ENCODE measurements around the gene CDC25C.

The CDC25C gene

DNA sequence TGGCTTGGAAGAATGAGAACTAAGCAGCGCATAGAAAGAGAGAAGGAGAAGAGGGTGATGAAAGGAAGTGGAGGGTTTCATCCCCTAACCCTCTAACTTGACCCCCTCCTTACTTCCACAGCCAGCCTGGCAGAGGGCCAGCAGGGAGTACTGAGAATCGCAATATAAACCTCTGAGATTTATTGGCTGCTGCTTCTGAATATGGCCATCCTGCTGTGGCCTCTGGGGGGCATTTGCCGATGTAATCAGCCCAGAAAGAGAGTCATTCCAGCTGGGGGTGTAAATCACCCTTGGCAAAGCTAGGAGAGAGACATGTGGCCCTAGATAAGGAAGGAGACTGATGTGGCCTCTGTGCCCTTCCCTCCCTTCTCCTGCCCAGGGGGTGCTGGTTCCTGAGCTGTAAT, 56.2 kb downstream of the CDC25C start:
- Histone ChIP-seq H3K4me2 (ENCODE audit: low read depth, low read length) (no peak overlapping the region), H4K20me1 (ENCODE audit: insufficient read depth, low read length) (no peaks in the 10 kb centered on the region), H3K4me3 (ENCODE audit: low read length) (no peak overlapping the region), H2AFZ (ENCODE audit: low read length) (no peak overlapping the region), H3F3A (ENCODE audit: insufficient read depth, low read length) (no peaks in the 10 kb centered on the region), H3K9me3 (replicated peaks; ENCODE audit: insufficient read depth, low read length) (no peaks in the 10 kb centered on the region), H3K79me2 (ENCODE audit: low read length) (no peaks in the 10 kb centered on the region), H3K4me1 (ENCODE audit: low read length) (no peaks in the 10 kb centered on the region), H3K9me2 (replicated peaks; ENCODE audit: insufficient read depth, low read length) (no peaks in the 10 kb centered on the region), H3K27me3 (replicated peaks; ENCODE audit: insufficient read depth, low read length) (no peaks in the 10 kb centered on the region; the same call in 1 of the 2 replicates), H3K9ac (ENCODE audit: low read length) (no peak overlapping the region), H3K27ac (ENCODE audit: low read length) (no peak overlapping the region), H3K36me3 (replicated peaks; ENCODE audit: insufficient read depth, low read length) (no peaks in the 10 kb centered on the region)
- no peak for DNase-seq
- no peak for TF ChIP-seq EZH2 (optimal IDR thresholded peaks at IDR 0.05; ENCODE audit: low read depth, low read length)
- no peak for TF ChIP-seq EZH2phosphoT487 (IDR thresholded peaks at IDR 0.05; ENCODE audit: low read length)
- TF ChIP-seq, protein P1, sequence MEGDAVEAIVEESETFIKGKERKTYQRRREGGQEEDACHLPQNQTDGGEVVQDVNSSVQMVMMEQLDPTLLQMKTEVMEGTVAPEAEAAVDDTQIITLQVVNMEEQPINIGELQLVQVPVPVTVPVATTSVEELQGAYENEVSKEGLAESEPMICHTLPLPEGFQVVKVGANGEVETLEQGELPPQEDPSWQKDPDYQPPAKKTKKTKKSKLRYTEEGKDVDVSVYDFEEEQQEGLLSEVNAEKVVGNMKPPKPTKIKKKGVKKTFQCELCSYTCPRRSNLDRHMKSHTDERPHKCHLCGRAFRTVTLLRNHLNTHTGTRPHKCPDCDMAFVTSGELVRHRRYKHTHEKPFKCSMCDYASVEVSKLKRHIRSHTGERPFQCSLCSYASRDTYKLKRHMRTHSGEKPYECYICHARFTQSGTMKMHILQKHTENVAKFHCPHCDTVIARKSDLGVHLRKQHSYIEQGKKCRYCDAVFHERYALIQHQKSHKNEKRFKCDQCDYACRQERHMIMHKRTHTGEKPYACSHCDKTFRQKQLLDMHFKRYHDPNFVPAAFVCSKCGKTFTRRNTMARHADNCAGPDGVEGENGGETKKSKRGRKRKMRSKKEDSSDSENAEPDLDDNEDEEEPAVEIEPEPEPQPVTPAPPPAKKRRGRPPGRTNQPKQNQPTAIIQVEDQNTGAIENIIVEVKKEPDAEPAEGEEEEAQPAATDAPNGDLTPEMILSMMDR (IDR thresholded peaks at IDR 0.05; ENCODE audit: low read length) = no peak

- Histone ChIP-seq H2AFZ (ENCODE audit: low read length) (no peak within 1 kb of the TSS), H3K9me2 (replicated peaks; ENCODE audit: insufficient read depth, low read length) (no peaks in the 10 kb centered on the region), H3K36me3 (replicated peaks; ENCODE audit: insufficient read depth, low read length) (no peaks in the 10 kb centered on the region), H3K9me3 (replicated peaks; ENCODE audit: insufficient read depth, low read length) (no peaks in the 10 kb centered on the region), H3K79me2 (ENCODE audit: low read length) (no peaks in the 10 kb centered on the region), H3K4me1 (ENCODE audit: low read length) (no peaks in the 10 kb centered on the region), H3K9ac (ENCODE audit: low read length) (no peak within 1 kb of the TSS), H3F3A (ENCODE audit: insufficient read depth, low read length) (no peaks in the 10 kb centered on the region), H4K20me1 (ENCODE audit: insufficient read depth, low read length) (no peaks in the 10 kb centered on the region), H3K27me3 (replicated peaks; ENCODE audit: insufficient read depth, low read length) (no peaks in the 10 kb centered on the region; the same call in 1 of the 2 replicates), H3K4me3 (ENCODE audit: low read length) (peak within 1 kb of the TSS; percentile 23; the same call in 1 of the 2 replicates), H3K27ac (ENCODE audit: low read length) (no peak within 1 kb of the TSS), H3K4me2 (ENCODE audit: low read depth, low read length) (peak within 1 kb of the TSS; percentile 24; the same call in 1 of the 2 replicates)
- DNase-seq = no peak
- TF ChIP-seq EZH2 (optimal IDR thresholded peaks at IDR 0.05; ENCODE audit: low read depth, low read length) (no peak), EZH2phosphoT487 (IDR thresholded peaks at IDR 0.05; ENCODE audit: low read length) (no peak)
- TF ChIP-seq, protein P1 (IDR thresholded peaks at IDR 0.05; ENCODE audit: low read length) = no peak
Measured at GRCh38 chr5:138274189-138274853, 57.3 kb downstream of the CDC25C start, which contains the start of gene GFRA3. GFRA3 (minus strand) TSS chr5:138274621; CDS start chr5:138274424, 197 bp downstream.

DNA sequence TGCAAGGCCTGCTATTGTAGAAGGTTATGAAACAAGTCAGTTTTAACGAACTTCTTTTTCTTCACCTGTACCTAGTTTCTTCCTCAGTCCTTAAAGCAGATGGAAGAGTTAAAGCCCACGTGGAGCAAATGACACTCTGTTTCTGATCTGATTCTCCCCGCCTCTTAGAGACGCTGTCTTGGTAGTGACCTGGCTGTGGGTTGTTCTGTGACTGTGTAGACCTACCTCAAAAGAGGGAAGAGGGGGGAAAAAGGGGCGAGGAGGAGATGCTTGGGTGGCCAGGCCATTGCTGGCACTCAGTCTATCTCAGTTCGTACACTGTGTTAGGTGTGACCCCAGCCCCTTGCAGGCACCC, 57.8 kb downstream of the CDC25C start:
- no peaks in the 10 kb centered on the region for H3K79me2 ChIP-seq (ENCODE audit: low read length)
- no peaks in the 10 kb centered on the region for H3F3A ChIP-seq (ENCODE audit: insufficient read depth, low read length)
- no peaks in the 10 kb centered on the region for H4K20me1 ChIP-seq (ENCODE audit: insufficient read depth, low read length)
- H3K9me3 ChIP-seq (replicated peaks; ENCODE audit: insufficient read depth, low read length) = no peaks in the 10 kb centered on the region
- H3K4me3 ChIP-seq (ENCODE audit: low read length) = no peak overlapping the region; the same call in 1 of the 2 replicates
- TF ChIP-seq EZH2 (optimal IDR thresholded peaks at IDR 0.05; ENCODE audit: low read depth, low read length) (no peak), EZH2phosphoT487 (IDR thresholded peaks at IDR 0.05; ENCODE audit: low read length) (no peak)
- TF ChIP-seq, protein P1 (IDR thresholded peaks at IDR 0.05; ENCODE audit: low read length) = no peak
- H3K4me1 ChIP-seq (ENCODE audit: low read length) = no peaks in the 10 kb centered on the region
- no peaks in the 10 kb centered on the region; the same call in 1 of the 2 replicates for H3K27me3 ChIP-seq (replicated peaks; ENCODE audit: insufficient read depth, low read length)
- DNase-seq = no peak
- no peak overlapping the region for H2AFZ ChIP-seq (ENCODE audit: low read length)
- H3K9me2 ChIP-seq (replicated peaks; ENCODE audit: insufficient read depth, low read length) = no peaks in the 10 kb centered on the region
- H3K36me3 ChIP-seq (replicated peaks; ENCODE audit: insufficient read depth, low read length) = no peaks in the 10 kb centered on the region
- peak overlapping the region; percentile 24; the same call in 1 of the 2 replicates for H3K4me2 ChIP-seq (ENCODE audit: low read depth, low read length)
- no peak overlapping the region for H3K9ac ChIP-seq (ENCODE audit: low read length)
- no peak overlapping the region for H3K27ac ChIP-seq (ENCODE audit: low read length)
